Right lobe of liver (tissue), 6 donors: ENCODE measurements around the gene RAD23A. TPM values are rescaled to one million over a fixed set of nuclear protein-coding genes. Genes with fewer than 3 reads are reported as not detected.

ENCODE experiments used
- ATAC-seq, 4 donors: fragments of 200-7000 bp; cut with Tn5 transposase; one replicate each; pipeline ENCODE4 v1.9.1; 2020; ENCODE audit warnings: mild to moderate bottlenecking in 4 of 4, moderate library complexity in 4 of 4
- DNase-seq, 3 donors: peaks; one replicate each; pipeline ENCODE4 v3.0.0-alpha.2; 2020
- H3K27ac ChIP-seq, 3 donors: fragments of 200-600 bp; one replicate each; pipeline ENCODE4 v1.8.0; 2022
- H3K27me3 ChIP-seq, 2 donors: fragments of 200-600 bp; one replicate each; pipeline ENCODE4 v1.8.0; 2022
- H3K36me3 ChIP-seq, 4 donors: fragments of 200-600 bp; sonication (generic) in 1 of 4; one replicate each; pipeline versions ENCODE4 v1.5.1 to v1.8.0; 2017 to 2022; ENCODE audit warnings: control low read depth in 1 of 4
- H3K4me1 ChIP-seq, 4 donors: fragments of 200-600 bp; sonication (generic) in 1 of 4; one replicate each; pipeline versions ENCODE4 v1.5.1 to v1.8.0; 2017 to 2022; ENCODE audit warnings: control low read depth in 1 of 4
- H3K4me3 ChIP-seq, 3 donors: fragments of 200-600 bp; one replicate each; pipeline ENCODE4 v1.8.0; 2022
- H3K9me3 ChIP-seq, 4 donors: fragments of 200-600 bp; sonication (generic) in 1 of 4; one replicate each; pipeline versions ENCODE4 v1.5.1 to v1.8.0; 2017 to 2022; ENCODE audit warnings: control low read depth in 1 of 4
- POLR2A ChIP-seq: fragments of 450-650 bp; IDR thresholded peaks from one replicate; pipeline ENCODE4 v1.6.1; 2017; ENCODE audit warnings: antibody characterized with exemption, mild to moderate bottlenecking
- WGBS: methylation state at CpG from one replicate; pipeline ENCODE4 v1.1.6; 2018; ENCODE audit warnings: low coverage, low lambda C conversion rate; ENCODE audit not compliant: insufficient coverage; ENCODE audit errors: missing lambda C conversion rate; 5-methylcytosine and 5-hydroxymethylcytosine counted together
- intact Hi-C, 2 donors: fragments of 100-400 bp; cut with DNase I; formaldehyde crosslinking; loops; one replicate each; pipeline versions ENCODE4 v1.11.2 to v1.14.1; 2022
- total RNA-seq, 6 experiments: library from RNA; depleted of rRNA in 2 of 6; stranded (reverse); fragments of >200 nt in 2 of 6; fragmentation: NEBNext Ultra II Directional in 3 of 6; extraction: Animal tissue kit (Norgen Biotek cat#: 25700) in 3 of 6; gene quantifications; one replicate each; pipeline versions ENCODE4 v1.1.0 to v1.2.4, GENCODE V29; 2016 to 2023
- TF ChIP-seq, protein P1 (sequence below), 4 donors: fragments of 200-600 bp in 3 of 4; fragments of 450-650 bp in 1 of 4; IDR thresholded peaks; one replicate each; pipeline versions ENCODE4 v1.5.1 to v1.8.0; 2016 to 2022; ENCODE audit warnings: antibody characterized with exemption in 4 of 4, mild to moderate bottlenecking in 2 of 4
- donor health status: DM: no; HTN: yes; CAD: no.
- donor health status: DM: no; HTN: no; CAD: no.
- donor health status: DM: no; HTN: no; CAD: no.
- donor health status: DM: no; HTN: yes; CAD: no.
- donor health status: DM: no; HTN: yes; CAD: no.

The RAD23A gene
- total RNA-seq, 6 experiments from 2014 or later, result 37.8 to 69.0 (median 52.9) TPM

DNA sequence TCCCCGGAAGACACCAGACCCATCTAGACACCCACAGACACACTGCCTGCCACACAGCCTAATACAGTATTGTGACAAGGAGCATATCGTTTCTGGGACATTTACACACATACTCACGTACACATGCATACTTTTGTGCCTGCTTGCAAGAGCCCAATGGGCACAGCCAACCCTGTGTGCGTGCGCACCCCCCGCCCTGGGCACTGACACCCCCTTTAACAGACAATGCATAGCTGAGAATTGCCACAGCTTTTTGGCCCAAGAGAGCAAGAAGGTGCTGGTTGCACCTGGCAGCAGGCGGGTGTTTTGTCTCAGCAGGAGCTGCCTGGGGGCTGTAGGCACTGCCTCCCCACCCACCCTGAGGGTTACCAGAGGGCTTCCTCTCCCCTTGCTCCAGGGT, 47.9 kb downstream of the RAD23A start:
- ATAC-seq (no peak), DNase-seq (no peak)
- no peaks in the 10 kb centered on the region for H3K36me3 ChIP-seq
- H3K4me1 ChIP-seq, result peaks cover 0 to 11% (median 3%) of the 10 kb centered on the region in 4 donors
- TF ChIP-seq, protein P1, sequence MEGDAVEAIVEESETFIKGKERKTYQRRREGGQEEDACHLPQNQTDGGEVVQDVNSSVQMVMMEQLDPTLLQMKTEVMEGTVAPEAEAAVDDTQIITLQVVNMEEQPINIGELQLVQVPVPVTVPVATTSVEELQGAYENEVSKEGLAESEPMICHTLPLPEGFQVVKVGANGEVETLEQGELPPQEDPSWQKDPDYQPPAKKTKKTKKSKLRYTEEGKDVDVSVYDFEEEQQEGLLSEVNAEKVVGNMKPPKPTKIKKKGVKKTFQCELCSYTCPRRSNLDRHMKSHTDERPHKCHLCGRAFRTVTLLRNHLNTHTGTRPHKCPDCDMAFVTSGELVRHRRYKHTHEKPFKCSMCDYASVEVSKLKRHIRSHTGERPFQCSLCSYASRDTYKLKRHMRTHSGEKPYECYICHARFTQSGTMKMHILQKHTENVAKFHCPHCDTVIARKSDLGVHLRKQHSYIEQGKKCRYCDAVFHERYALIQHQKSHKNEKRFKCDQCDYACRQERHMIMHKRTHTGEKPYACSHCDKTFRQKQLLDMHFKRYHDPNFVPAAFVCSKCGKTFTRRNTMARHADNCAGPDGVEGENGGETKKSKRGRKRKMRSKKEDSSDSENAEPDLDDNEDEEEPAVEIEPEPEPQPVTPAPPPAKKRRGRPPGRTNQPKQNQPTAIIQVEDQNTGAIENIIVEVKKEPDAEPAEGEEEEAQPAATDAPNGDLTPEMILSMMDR (IDR thresholded peaks at IDR 0.05), result no peak
- no peak for TF ChIP-seq POLR2A
- H3K9me3 ChIP-seq, result no peaks in the 10 kb centered on the region
- H3K27ac ChIP-seq, result no peak overlapping the region
- 93% methylated on average over 4 of the region's 7 CpGs for WGBS
- no peaks in the 10 kb centered on the region for H3K27me3 ChIP-seq
- intact Hi-C loops, result no loop called here
- no peak overlapping the region for H3K4me3 ChIP-seq

DNA sequence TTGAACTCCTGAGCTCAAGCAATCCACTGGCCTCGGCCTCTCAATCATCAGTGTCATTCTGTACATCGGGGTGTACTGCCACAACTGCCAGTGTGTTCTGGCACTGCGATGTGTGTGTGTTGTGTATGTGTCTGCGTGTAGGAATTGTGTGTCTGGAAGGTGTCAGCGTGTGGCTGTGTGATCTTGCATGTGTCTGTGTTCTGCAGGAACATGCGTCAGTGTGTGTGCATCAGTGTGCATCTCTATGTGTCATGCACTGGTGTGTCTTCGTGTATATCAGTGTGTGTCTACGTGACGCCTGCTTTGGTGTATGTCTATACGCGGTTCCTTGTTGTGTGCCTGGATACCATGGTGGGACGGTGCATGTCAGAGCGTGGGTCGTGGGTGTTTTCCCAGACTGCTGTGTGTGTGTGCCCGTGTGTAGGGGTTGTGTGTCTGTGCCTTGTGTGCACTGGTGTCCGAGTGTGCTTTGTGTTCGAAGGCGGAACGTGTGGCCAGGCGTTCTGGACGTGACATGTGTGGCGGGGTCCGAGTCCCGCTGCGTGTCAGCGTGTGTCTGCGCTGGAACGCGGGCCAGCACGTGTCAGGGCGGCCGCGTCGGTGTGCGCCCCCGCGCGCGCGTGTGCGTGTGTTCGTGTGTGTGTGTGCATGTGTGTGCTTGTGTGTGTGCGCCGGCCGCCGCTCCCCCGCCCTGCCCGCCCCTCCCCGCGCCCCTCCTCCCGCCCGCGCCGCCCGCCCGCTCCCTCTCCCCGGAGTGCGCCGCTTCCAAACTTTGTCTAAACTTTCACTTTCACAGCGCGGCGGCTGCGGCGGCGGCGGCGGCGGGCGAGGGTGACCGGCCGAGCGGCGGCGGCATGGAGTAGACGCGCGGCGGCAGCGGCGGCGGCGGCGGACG, 49.3 kb downstream of the RAD23A start, which contains the start of gene NFIX:
TSS of gene NFIX (plus strand) at position 775 of the 895 bp plus-strand sequence. CDS start 363 bp downstream, outside the sequence.
- H3K27me3 ChIP-seq, result no peaks in the 10 kb centered on the region
- no peaks in the 10 kb centered on the region for H3K36me3 ChIP-seq
- H3K9me3 ChIP-seq, result no peaks in the 10 kb centered on the region
- peaks cover 0 to 11% (median 3%) of the 10 kb centered on the region in 4 donors for H3K4me1 ChIP-seq
- DNase-seq (peak; percentile 75 to 77 (median 76)), ATAC-seq (peak; percentile 57 to 72 (median 62))
- H3K4me3 ChIP-seq, result peak within 1 kb of the TSS; percentile 66 to 69 (median 68)
- intact Hi-C loops, result no loop called here
- TF ChIP-seq, protein P1 (IDR thresholded peaks at IDR 0.05), result no peak
- TF ChIP-seq POLR2A, result no peak
- peak within 1 kb of the TSS in 2 of 3 donors; percentile 16 to 44 for H3K27ac ChIP-seq
- WGBS, result 21% methylated on average over 36 of the region's 84 CpGs

DNA sequence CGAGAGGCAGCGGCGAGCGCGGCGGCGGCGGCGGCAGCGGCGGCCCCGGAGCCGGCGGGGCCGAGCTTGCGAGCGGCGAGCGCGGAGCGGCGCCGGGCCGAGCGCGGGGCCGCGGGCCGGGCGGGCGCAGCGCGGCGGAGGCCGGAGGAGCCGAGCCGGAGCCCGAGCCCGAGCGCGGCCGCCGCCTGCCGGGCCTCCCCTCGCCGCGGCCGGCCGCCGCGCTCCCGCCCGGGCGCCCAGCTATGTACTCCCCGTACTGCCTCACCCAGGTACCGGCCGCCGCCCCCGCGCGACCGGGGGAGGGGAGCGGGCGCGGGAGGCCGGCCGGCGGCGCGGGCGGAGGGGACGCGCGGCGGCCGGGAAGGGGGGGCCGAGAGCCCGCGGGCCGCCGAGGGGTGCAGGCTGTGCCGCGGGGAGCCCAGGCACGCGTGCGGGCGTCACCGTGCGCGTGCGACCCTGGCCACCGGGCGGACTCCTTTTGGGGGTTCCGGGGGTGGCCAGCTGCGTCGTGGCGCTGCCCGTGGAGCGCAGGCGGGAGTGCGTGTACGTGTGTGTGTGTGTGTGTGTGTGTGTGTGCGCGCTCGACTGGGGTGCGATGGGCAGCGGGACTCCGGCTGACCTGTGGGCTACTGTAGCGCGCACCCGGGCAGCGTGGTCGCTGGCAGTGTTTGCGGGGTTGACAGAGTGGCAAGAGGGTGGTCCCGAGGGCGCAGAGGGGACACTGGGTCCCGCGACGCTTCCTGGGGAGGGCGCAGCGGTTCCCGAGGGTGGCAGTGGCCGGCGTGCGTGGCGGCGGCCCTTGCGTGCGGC, 50.1 kb downstream of the RAD23A start:
- intact Hi-C loops, result no loop called here
- Histone ChIP-seq H3K4me1 (peaks cover 0 to 11% (median 3%) of the 10 kb centered on the region in 4 donors), H3K27ac (peak overlapping the region in 2 of 3 donors; percentile 16 to 44), H3K27me3 (no peaks in the 10 kb centered on the region), H3K4me3 (peak overlapping the region; percentile 66 to 69 (median 68)), H3K9me3 (no peaks in the 10 kb centered on the region), H3K36me3 (no peaks in the 10 kb centered on the region)
- ATAC-seq, result peak; percentile 30 to 59 (median 37)
- peak in 2 of 3 donors; percentile 47 to 48 for DNase-seq
- TF ChIP-seq POLR2A, result no peak
- TF ChIP-seq, protein P1 (IDR thresholded peaks at IDR 0.05), result no peak
- WGBS, result 4% methylated on average over 5 of the region's 129 CpGs

DNA sequence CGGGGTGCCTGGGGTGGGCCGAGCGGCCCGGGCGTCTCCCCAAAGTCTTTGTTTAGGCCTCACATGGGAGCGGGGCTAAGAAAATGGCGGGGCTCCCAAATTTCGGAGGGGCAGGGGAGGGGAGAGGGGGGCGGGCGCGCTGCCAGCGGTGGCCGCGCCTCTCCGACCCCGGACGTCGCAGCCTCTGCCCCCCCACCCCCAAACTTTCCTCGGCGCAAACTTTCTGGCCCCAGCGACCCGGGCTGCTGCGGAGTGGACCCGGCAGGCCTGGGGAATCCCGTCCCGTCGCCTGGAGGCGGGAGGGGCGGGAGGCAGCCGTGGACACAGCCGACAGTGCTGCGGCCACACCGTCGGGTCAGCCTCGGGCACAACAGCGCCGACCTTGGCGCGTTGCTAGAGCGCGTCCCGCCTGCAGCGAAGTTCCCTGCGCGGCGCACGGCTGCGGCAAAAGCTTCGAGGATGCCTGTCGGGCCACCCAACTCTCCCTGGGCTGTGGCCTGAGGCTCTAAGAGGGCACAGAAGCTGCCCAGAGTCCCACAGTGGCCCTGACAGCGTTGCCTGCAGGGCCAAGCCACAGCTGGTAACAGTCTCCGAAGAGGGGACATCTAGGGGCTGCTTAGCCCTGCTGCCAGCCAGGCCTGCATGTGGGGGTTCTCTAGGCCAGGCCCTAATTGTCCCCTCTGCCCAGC, 50.9 kb downstream of the RAD23A start:
- Histone ChIP-seq H3K36me3 (no peaks in the 10 kb centered on the region), H3K27ac (peak overlapping the region in 2 of 3 donors; percentile 16 to 44), H3K4me3 (peak overlapping the region; percentile 66 to 69 (median 68)), H3K27me3 (no peaks in the 10 kb centered on the region), H3K4me1 (peaks cover 0 to 14% (median 3%) of the 10 kb centered on the region in 4 donors), H3K9me3 (no peaks in the 10 kb centered on the region)
- DNase-seq, result peak; percentile 63 to 70 (median 68)
- TF ChIP-seq, protein P1 (IDR thresholded peaks at IDR 0.05), result peak in 1 of 4 donors; percentile 5
- no peak for TF ChIP-seq POLR2A
- WGBS, result no CpG with 5 or more reads among the region's 52 CpGs
- intact Hi-C loops, result no loop called here
- ATAC-seq, result peak; percentile 67 to 80 (median 75)
